ENCODE measurements around the gene CD69. TPM values are rescaled to one million over a fixed set of nuclear protein-coding genes. Genes with fewer than 3 reads are reported as not detected.

CD69 gene
- total RNA-seq: 2.3 and 2.6 TPM in 2 replicates

GRCh38 chr12:9760699-9761418, at the start of gene CD69:
CD69 (minus strand) TSS chr12:9760901; CDS start chr12:9760820, 81 bp downstream.

GRCh38 chr12:9732921-9733461, 27.7 kb downstream of the CD69 start, which contains the start of gene CLECL1:
CLECL1 (minus strand) TSS chr12:9733097.

Other genes starting within 250 kb of the CD69 start
- gene KLRB1, start 153.0 kb downstream of the CD69 start, total RNA-seq: not detected in 2 replicates
- gene CLEC2D, start 91.2 kb downstream of the CD69 start, total RNA-seq: 0.53 and 7.8 TPM in 2 replicates
- not detected in 2 replicates for gene CLECL1, start 27.8 kb downstream of the CD69 start, total RNA-seq
- gene KLRF1, start 66.6 kb upstream of the CD69 start, total RNA-seq: 0.35 TPM in 1 of 2 replicates, not detected in the other
- gene CLEC2B, start 108.5 kb upstream of the CD69 start, total RNA-seq: 13.8 and 17.4 TPM in 2 replicates
- gene KLRF2, start 120.6 kb upstream of the CD69 start, total RNA-seq: not detected in 2 replicates
- not detected in 2 replicates for gene CLEC2A, start 171.5 kb upstream of the CD69 start, total RNA-seq
- gene CLEC12A, start 210.5 kb upstream of the CD69 start, total RNA-seq: not detected in 2 replicates
- gene CLEC1B, start 238.2 kb upstream of the CD69 start, total RNA-seq: not detected in 2 replicates
- gene CLEC12B, start 249.7 kb upstream of the CD69 start, total RNA-seq: not detected in 2 replicates

All from myometrial cell (primary cell).